ENCODE data around the gene SLC39A9. TPM values are rescaled to one million over a fixed set of nuclear protein-coding genes. Genes with fewer than 3 reads are reported as not detected.

SLC39A9 gene
- total RNA-seq, 1 experiment from 2014 or later, result 44.1 TPM

- TF ChIP-seq CREM (CRISPR knock-in tag; IDR thresholded peaks at IDR 0.05), result no peak
- no peak for TF ChIP-seq NR3C1 (CRISPR knock-in tag; conservative IDR thresholded peaks at IDR 0.05; ENCODE audit: low read depth)
- TF ChIP-seq ARID4B (CRISPR knock-in tag; IDR thresholded peaks at IDR 0.05; ENCODE audit: borderline replicate concordance), result no peak
- no peak for TF ChIP-seq ZNF121 (CRISPR knock-in tag; IDR thresholded peaks at IDR 0.05)
Observed at GRCh38 chr14:69373104-69373503, 25.4 kb upstream of the SLC39A9 start (continued).

DNA sequence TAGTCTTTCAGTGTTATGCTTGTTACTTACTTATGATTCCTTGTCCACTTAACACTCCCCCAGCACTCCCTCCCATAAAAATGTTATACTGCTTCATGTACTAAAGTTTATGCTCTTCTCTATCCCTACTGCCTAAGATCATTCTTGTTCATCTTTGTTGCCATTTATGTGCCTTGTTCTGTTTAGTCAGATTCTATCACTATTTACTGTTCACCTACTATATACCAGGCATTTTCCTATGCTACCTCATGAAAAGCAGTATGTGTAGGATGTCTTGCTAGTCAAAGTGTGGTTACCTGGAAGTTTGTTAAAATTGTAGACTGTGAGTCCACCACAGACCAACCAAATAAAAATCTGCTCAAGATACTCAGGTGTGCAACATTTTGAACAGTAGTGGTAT lies 24.3 kb upstream of the SLC39A9 start:
- Mint-ChIP-seq H3K4me3 (no peak overlapping the region), H3K27ac (no peak overlapping the region), H3K36me3 (peaks cover 36% of the 10 kb centered on the region), H3K9me3 (peaks cover 14% of the 10 kb centered on the region; the same call in 1 of the 2 replicates), H3K27me3 (ENCODE audit: low read depth) (no peaks in the 10 kb centered on the region), H3K4me1 (no peaks in the 10 kb centered on the region)
- POLR2A ChIA-PET, result no interaction called here
- DNase-seq (ENCODE audit: low spot score) (no peak), ATAC-seq (no peak)
- TF ChIP-seq, protein P1, sequence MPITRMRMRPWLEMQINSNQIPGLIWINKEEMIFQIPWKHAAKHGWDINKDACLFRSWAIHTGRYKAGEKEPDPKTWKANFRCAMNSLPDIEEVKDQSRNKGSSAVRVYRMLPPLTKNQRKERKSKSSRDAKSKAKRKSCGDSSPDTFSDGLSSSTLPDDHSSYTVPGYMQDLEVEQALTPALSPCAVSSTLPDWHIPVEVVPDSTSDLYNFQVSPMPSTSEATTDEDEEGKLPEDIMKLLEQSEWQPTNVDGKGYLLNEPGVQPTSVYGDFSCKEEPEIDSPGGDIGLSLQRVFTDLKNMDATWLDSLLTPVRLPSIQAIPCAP (CRISPR knock-in tag; IDR thresholded peaks at IDR 0.05), result no peak
- TF ChIP-seq TEAD4 (CRISPR knock-in tag; IDR thresholded peaks at IDR 0.05), result no peak
- no peak for TF ChIP-seq JUN (CRISPR knock-in tag; IDR thresholded peaks at IDR 0.05)
- TF ChIP-seq ZNF232 (CRISPR knock-in tag; IDR thresholded peaks at IDR 0.05), result no peak
- TF ChIP-seq RELA (CRISPR knock-in tag; IDR thresholded peaks at IDR 0.05; ENCODE audit: borderline replicate concordance), result no peak
- TF ChIP-seq, protein P2, sequence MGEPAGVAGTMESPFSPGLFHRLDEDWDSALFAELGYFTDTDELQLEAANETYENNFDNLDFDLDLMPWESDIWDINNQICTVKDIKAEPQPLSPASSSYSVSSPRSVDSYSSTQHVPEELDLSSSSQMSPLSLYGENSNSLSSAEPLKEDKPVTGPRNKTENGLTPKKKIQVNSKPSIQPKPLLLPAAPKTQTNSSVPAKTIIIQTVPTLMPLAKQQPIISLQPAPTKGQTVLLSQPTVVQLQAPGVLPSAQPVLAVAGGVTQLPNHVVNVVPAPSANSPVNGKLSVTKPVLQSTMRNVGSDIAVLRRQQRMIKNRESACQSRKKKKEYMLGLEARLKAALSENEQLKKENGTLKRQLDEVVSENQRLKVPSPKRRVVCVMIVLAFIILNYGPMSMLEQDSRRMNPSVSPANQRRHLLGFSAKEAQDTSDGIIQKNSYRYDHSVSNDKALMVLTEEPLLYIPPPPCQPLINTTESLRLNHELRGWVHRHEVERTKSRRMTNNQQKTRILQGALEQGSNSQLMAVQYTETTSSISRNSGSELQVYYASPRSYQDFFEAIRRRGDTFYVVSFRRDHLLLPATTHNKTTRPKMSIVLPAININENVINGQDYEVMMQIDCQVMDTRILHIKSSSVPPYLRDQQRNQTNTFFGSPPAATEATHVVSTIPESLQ (CRISPR knock-in tag; IDR thresholded peaks at IDR 0.05), result no peak
- CTCF ChIA-PET, result interaction anchor here (1.1 kb wide), 1 partner anchor 132 kb away, joined by 4 read pairs; no protein-coding TSS in a partner anchor

DNA sequence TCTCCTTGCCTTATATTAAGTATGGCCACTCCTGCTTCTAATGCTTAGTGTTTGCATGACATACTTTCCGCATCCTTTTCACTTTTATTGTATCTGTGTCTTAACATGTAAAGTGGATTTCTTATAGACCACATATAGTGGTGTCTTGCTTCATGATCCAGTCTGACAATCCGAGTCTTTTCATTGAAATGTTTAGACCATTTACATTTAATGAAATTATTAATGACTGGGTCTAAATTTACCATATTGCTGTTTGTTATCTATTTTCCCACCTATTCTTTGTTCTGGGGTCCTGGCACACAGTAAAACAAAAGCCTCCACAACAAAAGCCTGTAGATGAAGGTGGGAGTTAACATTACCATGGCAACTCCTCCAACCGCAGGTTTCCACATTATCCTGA lies 23.3 kb upstream of the SLC39A9 start:
- Mint-ChIP-seq H3K4me1 (no peaks in the 10 kb centered on the region), H3K36me3 (peaks cover 45% of the 10 kb centered on the region), H3K27me3 (ENCODE audit: low read depth) (no peaks in the 10 kb centered on the region), H3K4me3 (no peak overlapping the region), H3K27ac (no peak overlapping the region), H3K9me3 (peaks cover 14% of the 10 kb centered on the region; the same call in 1 of the 2 replicates)
- TF ChIP-seq ZNF232 (CRISPR knock-in tag; IDR thresholded peaks at IDR 0.05) (no peak), FOXK1 (CRISPR knock-in tag; IDR thresholded peaks at IDR 0.05) (no peak), ZNF138 (CRISPR knock-in tag; conservative IDR thresholded peaks at IDR 0.05) (no peak), GRHL2 (CRISPR knock-in tag; IDR thresholded peaks at IDR 0.05; ENCODE audit: insufficient replicate concordance, severe bottlenecking) (no peak), HMGXB4 (CRISPR knock-in tag; IDR thresholded peaks at IDR 0.05) (no peak), CREB1 (CRISPR knock-in tag; IDR thresholded peaks at IDR 0.05) (no peak), NFYB (CRISPR knock-in tag; conservative IDR thresholded peaks at IDR 0.05; ENCODE audit: low read depth) (no peak), ZNF396 (CRISPR knock-in tag; IDR thresholded peaks at IDR 0.05; ENCODE audit: borderline replicate concordance) (no peak), NFATC4 (CRISPR knock-in tag; IDR thresholded peaks at IDR 0.05) (no peak), GABPB1 (CRISPR knock-in tag; IDR thresholded peaks at IDR 0.05) (no peak)
- ATAC-seq (no peak), DNase-seq (ENCODE audit: low spot score) (no peak)
- ChIA-PET CTCF (no interaction called here), POLR2A (no interaction called here)
